Psoas muscle (tissue), 8 donors: ENCODE data around the gene CLEC4D. TPM values are rescaled to one million over a fixed set of nuclear protein-coding genes. Genes with fewer than 3 reads are reported as not detected.
"Not testable (repeated sequence)": the region's sequence is repeated elsewhere in the genome, so short reads cannot be mapped to it uniquely, and the experiment has no call there.

ENCODE experiments used
- ATAC-seq, 4 donors: fragments of 200-7000 bp; cut with Tn5 transposase; one replicate each; pipeline ENCODE4 v1.9.1; 2020; ENCODE audit warnings: moderate library complexity in 3 of 4, mild to moderate bottlenecking in 2 of 4
- DNase-seq, 2 donors: peaks; one replicate each; pipeline ENCODE4 v3.0.0-alpha.2; 2020
- H3K27ac ChIP-seq: fragments of 200-600 bp; one replicate; pipeline ENCODE4 v1.8.0; 2022
- H3K27me3 ChIP-seq, 3 donors: fragments of 200-600 bp in 1 of 3; one replicate each; pipeline versions ENCODE4 v1.6.1 to v1.8.0; 2013 to 2022; ENCODE audit warnings: low read length in 2 of 3, mild to moderate bottlenecking in 2 of 3, moderate library complexity in 1 of 3; ENCODE audit not compliant: insufficient read depth in 3 of 3
- H3K36me3 ChIP-seq, 2 donors: fragments of 200-600 bp in 1 of 2; one replicate each; pipeline versions ENCODE4 v1.6.1 to v1.8.0; 2013 to 2022; ENCODE audit warnings: low read depth in 1 of 2, mild to moderate bottlenecking in 1 of 2, moderate library complexity in 1 of 2; ENCODE audit not compliant: insufficient read depth in 1 of 2
- H3K4me1 ChIP-seq: fragments of 200-600 bp; one replicate; pipeline ENCODE4 v1.8.0; 2022
- H3K4me3 ChIP-seq: fragments of 200-600 bp; one replicate; pipeline ENCODE4 v1.8.0; 2022; ENCODE audit warnings: mild to moderate bottlenecking
- H3K9me3 ChIP-seq: fragments of 200-600 bp; one replicate; pipeline ENCODE4 v1.8.0; 2022
- WGBS, 3 donors: extraction: QIAGEN DNeasy Blood & Tissue Kit; methylation state at CpG; one replicate each; pipeline versions ENCODE4 v1.1.6 to v1.1.7; 2013; 5-methylcytosine and 5-hydroxymethylcytosine counted together
- intact Hi-C, 2 donors: fragments of 100-400 bp; cut with DNase I; formaldehyde crosslinking; loops; one replicate each; pipeline versions ENCODE4 v1.11.0 to v1.14.2; 2022
- polyA plus RNA-seq, 3 donors: library from polyadenylated mRNA; stranded (reverse); fragments of 200-250 nt; gene quantifications; one replicate each; pipeline ENCODE4 v1.2.3, GENCODE V29; 2013
- total RNA-seq, 4 donors: library from RNA; stranded (reverse); fragmentation: NEBNext Ultra II Directional in 2 of 4; extraction: Animal tissue kit (Norgen Biotek cat#: 25700) in 2 of 4; gene quantifications; one replicate each; pipeline versions ENCODE4 v1.2.1 to v1.2.4, GENCODE V29; 2021 to 2023
- TF ChIP-seq, protein P1 (sequence below): fragments of 200-600 bp; IDR thresholded peaks from one replicate; pipeline ENCODE4 v1.8.0; 2022; ENCODE audit warnings: antibody characterized with exemption
- donor health status: healthy with polysubstance abuse.
- donor health status: DM: no; HTN: no; CAD: no; lungs with moderate emphysema.
- donor health status: Bipolar disorder and iron deficiency.
- donor health status: healthy.
- donor health status: DM: yes; HTN: yes; CAD: no.
- donor health status: DM: no; HTN: no; CAD: no.
- donor health status: DM: no; HTN: no; CAD: no.
- donor health status: DM: yes; HTN: yes; CAD: no.

CLEC4D gene
- total and polyA plus RNA-seq, 7 donors, result 0.09 to 0.34 (median 0.09) TPM; not detected in 4

GRCh38 chr12:8561011-8561410, 47.7 kb downstream of the CLEC4D start:
- no peak overlapping the region for H3K27ac ChIP-seq
- H3K9me3 ChIP-seq, result no peaks in the 10 kb centered on the region
- H3K36me3 ChIP-seq, result no peaks in the 10 kb centered on the region
- TF ChIP-seq, protein P1, sequence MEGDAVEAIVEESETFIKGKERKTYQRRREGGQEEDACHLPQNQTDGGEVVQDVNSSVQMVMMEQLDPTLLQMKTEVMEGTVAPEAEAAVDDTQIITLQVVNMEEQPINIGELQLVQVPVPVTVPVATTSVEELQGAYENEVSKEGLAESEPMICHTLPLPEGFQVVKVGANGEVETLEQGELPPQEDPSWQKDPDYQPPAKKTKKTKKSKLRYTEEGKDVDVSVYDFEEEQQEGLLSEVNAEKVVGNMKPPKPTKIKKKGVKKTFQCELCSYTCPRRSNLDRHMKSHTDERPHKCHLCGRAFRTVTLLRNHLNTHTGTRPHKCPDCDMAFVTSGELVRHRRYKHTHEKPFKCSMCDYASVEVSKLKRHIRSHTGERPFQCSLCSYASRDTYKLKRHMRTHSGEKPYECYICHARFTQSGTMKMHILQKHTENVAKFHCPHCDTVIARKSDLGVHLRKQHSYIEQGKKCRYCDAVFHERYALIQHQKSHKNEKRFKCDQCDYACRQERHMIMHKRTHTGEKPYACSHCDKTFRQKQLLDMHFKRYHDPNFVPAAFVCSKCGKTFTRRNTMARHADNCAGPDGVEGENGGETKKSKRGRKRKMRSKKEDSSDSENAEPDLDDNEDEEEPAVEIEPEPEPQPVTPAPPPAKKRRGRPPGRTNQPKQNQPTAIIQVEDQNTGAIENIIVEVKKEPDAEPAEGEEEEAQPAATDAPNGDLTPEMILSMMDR, result no peak
- DNase-seq (no peak), ATAC-seq (no peak)
- H3K4me1 ChIP-seq, result no peaks in the 10 kb centered on the region
- no peak overlapping the region for H3K4me3 ChIP-seq
- intact Hi-C loops, result no loop called here
- WGBS, 3 donors, result 62 to 70% (median 63%) methylated on average over 4 of the region's 4 CpGs
- H3K27me3 ChIP-seq, result peaks cover 0 to 2% (median 0%) of the 10 kb centered on the region in 3 donors

DNA sequence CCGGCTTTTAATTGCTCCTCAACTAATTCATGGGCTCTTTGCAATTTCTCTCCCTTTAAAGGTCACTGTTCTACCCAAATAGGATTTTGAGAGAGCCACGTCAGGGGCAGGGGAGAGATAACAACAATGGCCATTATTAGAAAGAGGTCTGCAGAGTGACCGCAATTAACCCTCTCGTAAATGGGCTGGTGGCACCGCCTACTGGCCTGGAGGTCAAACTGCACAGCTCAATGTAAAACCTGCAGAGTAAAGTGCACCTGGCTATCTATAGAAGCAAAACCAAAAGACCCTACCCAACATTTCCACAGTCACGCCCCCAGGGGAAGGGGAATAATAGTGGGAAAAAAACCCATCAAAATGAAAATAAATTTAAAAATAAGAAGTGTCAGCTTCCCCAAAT, 49.0 kb downstream of the CLEC4D start:
- peaks cover 0 to 2% (median 0%) of the 10 kb centered on the region in 3 donors for H3K27me3 ChIP-seq
- ATAC-seq (no peak), DNase-seq (no peak)
- no peak overlapping the region for H3K27ac ChIP-seq
- H3K4me3 ChIP-seq, result no peak overlapping the region
- no peaks in the 10 kb centered on the region for H3K9me3 ChIP-seq
- TF ChIP-seq, protein P1, result no peak
- no peaks in the 10 kb centered on the region for H3K4me1 ChIP-seq
- H3K36me3 ChIP-seq, result no peaks in the 10 kb centered on the region
- 54 to 95% (median 93%) methylated on average over 6 of the region's 6 CpGs for WGBS, 3 donors
- intact Hi-C loops, result no loop called here

GRCh38 chr12:8563356-8563755, 50.1 kb downstream of the CLEC4D start:
- Histone ChIP-seq H3K4me3 (no peak overlapping the region), H3K36me3 (no peaks in the 10 kb centered on the region), H3K27me3 (peaks cover 0 to 2% (median 0%) of the 10 kb centered on the region in 3 donors), H3K9me3 (no peaks in the 10 kb centered on the region), H3K27ac (no peak overlapping the region), H3K4me1 (no peaks in the 10 kb centered on the region)
- ATAC-seq (no peak), DNase-seq (no peak)
- 68 to 73% (median 73%) methylated on average over 3 of the region's 3 CpGs for WGBS, 3 donors
- TF ChIP-seq, protein P1, result no peak
- intact Hi-C loops, result no loop called here

- WGBS, 3 donors, result 40 to 55% (median 48%) methylated on average over 22 of the region's 22 CpGs
Observed at GRCh38 chr12:8564656-8565055, 51.4 kb downstream of the CLEC4D start.

DNA sequence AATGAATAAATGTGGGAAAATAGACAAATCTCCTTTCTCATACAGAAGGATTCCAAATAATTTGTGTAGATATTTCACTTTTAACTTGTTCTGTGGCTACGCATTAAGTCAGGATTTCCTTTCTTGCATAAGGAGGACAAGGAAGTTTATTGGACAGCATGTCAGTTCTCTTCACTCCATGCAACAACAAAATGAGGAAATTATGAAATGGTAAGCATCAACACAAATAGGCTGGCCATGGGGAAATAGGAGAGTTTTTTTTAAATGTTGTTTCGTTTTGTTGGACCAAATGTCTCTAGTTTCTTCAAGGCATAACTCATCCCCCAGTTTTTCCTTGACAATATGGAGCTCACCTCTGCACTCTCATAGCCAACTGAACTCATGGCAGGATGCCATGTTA, 52.7 kb downstream of the CLEC4D start:
- ATAC-seq, H3K4me1 ChIP-seq, intact Hi-C loops, H3K4me3 ChIP-seq, H3K36me3 ChIP-seq, H3K27ac ChIP-seq, H3K27me3 ChIP-seq, DNase-seq, H3K9me3 ChIP-seq: not testable (repeated sequence)
- WGBS, 3 donors, result 56 to 76% (median 71%) methylated on average over 2 of the region's 2 CpGs

More at GRCh38 chr12:8564656-8565055, 51.4 kb downstream of the CLEC4D start:
- no peak overlapping the region for H3K4me3 ChIP-seq
- no peaks in the 10 kb centered on the region for H3K4me1 ChIP-seq
- H3K36me3 ChIP-seq, result no peaks in the 10 kb centered on the region
- no peak overlapping the region for H3K27ac ChIP-seq
- intact Hi-C loops, result no loop called here
- ATAC-seq, result no peak
- peaks cover 0 to 2% (median 0%) of the 10 kb centered on the region in 3 donors for H3K27me3 ChIP-seq
- no peaks in the 10 kb centered on the region for H3K9me3 ChIP-seq
- TF ChIP-seq, protein P1, result no peak
- no peak for DNase-seq
